Uterus (tissue), 4 donors: Measurements from ENCODE around the gene SPAG8. TPM values are rescaled to one million over a fixed set of nuclear protein-coding genes. Genes with fewer than 3 reads are reported as not detected.

Source experiments
- DNase-seq, 2 donors: peaks; one replicate each; pipeline ENCODE4 v3.0.0-alpha.2; 2019 to 2020
- H3K27ac ChIP-seq, 2 donors: fragments of 200-600 bp; sonication (generic); 1 replicate in 1 of 2; 2 replicates in 1 of 2; pipeline ENCODE4 v1.5.1; 2016 to 2018
- H3K27me3 ChIP-seq, 2 donors: fragments of 200-600 bp; sonication (generic); one replicate each; pipeline ENCODE4 v1.5.1; 2018 to 2019; ENCODE audit warnings: control low read depth in 1 of 2
- H3K36me3 ChIP-seq, 2 donors: fragments of 200-600 bp; sonication (generic); one replicate each; pipeline ENCODE4 v1.5.1; 2019; ENCODE audit warnings: control low read depth in 1 of 2
- H3K4me1 ChIP-seq, 2 donors: fragments of 200-600 bp; sonication (generic); one replicate each; pipeline ENCODE4 v1.5.1; 2018 to 2019; ENCODE audit warnings: control low read depth in 1 of 2
- H3K4me3 ChIP-seq, 2 donors: fragments of 200-600 bp; sonication (generic); 1 replicate in 1 of 2; 2 replicates in 1 of 2; pipeline ENCODE4 v1.5.1; 2018 to 2019; ENCODE audit warnings: mild to moderate bottlenecking in 1 of 2
- H3K9me3 ChIP-seq, 2 donors: fragments of 200-600 bp; sonication (generic); one replicate each; pipeline ENCODE4 v1.5.1; 2019; ENCODE audit warnings: control low read depth in 1 of 2
- POLR2A ChIP-seq, 2 donors: fragments of 450-650 bp; IDR thresholded peaks; one replicate each; pipeline ENCODE4 v1.6.1; 2016; ENCODE audit warnings: antibody characterized with exemption in 2 of 2, mild to moderate bottlenecking in 1 of 2, moderate library complexity in 1 of 2
- intact Hi-C: fragments of 100-400 bp; cut with DNase I; formaldehyde crosslinking; loops from one replicate; pipeline ENCODE4 v1.15.1; 2023; ENCODE audit warnings: low total_unique reads
- total RNA-seq, 4 donors: library from RNA; depleted of rRNA in 3 of 4; stranded (reverse); fragments of >200 nt in 3 of 4; gene quantifications; one replicate each; pipeline versions ENCODE4 v1.1.0 to v1.2.4, GENCODE V29; 2014 to 2023
- TF ChIP-seq, protein P1 (sequence below), 4 experiments: fragments of 200-600 bp in 2 of 4; fragments of 450-650 bp in 2 of 4; sonication (generic) in 2 of 4; IDR thresholded peaks; one replicate each; pipeline ENCODE4 v1.5.1; 2016 to 2019; ENCODE audit warnings: antibody characterized with exemption in 4 of 4, mild to moderate bottlenecking in 2 of 4, moderate library complexity in 1 of 4
- donor health status: DM: yes; HTN: yes; CAD: no.

SPAG8 gene
- total RNA-seq, 4 donors from 2014 or later = 0.26 to 6.0 (median 4.0) TPM; not detected in 1

DNA sequence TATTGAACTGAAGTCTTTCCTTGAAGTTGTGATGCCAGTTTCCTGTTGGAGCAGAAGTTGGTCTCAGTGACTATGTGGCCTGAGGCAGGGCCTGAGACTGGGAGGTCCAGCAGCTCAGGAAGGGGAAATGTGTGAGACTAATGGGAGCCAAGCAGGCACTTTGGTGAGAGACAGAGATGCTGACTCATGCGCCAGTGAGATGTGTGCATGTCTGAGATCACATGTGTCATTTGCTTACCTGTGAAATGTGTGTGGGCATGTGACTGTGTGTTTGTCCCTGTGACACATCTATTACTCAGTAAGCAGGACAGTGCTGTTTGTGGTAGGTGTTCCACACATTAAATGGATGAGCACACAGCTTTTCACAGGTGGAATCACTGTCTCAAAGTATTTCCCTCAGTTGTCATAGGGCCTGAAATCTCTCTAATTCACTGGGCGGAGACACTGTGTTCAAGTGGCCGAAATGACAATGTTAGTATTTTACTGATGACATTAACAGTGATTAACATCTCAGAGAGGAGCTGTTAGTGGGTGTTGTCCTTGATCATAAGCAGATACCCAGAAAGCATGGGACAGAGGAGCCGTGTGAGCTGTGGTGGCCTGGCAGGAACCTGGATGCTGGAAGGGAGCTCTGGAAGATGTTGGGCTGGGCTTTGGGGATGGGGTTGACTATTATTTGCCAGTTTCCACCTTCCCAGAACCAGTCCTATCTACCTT, 13.2 kb downstream of the SPAG8 start:
- H3K27me3 ChIP-seq = no peaks in the 10 kb centered on the region
- DNase-seq = no peak
- intact Hi-C loops = no loop called here
- H3K9me3 ChIP-seq = no peaks in the 10 kb centered on the region
- H3K36me3 ChIP-seq = no peaks in the 10 kb centered on the region
- peaks cover 0 to 5% of the 10 kb centered on the region in 2 donors for H3K4me1 ChIP-seq
- H3K27ac ChIP-seq = no peak overlapping the region
- H3K4me3 ChIP-seq = no peak overlapping the region
- TF ChIP-seq, protein P1, sequence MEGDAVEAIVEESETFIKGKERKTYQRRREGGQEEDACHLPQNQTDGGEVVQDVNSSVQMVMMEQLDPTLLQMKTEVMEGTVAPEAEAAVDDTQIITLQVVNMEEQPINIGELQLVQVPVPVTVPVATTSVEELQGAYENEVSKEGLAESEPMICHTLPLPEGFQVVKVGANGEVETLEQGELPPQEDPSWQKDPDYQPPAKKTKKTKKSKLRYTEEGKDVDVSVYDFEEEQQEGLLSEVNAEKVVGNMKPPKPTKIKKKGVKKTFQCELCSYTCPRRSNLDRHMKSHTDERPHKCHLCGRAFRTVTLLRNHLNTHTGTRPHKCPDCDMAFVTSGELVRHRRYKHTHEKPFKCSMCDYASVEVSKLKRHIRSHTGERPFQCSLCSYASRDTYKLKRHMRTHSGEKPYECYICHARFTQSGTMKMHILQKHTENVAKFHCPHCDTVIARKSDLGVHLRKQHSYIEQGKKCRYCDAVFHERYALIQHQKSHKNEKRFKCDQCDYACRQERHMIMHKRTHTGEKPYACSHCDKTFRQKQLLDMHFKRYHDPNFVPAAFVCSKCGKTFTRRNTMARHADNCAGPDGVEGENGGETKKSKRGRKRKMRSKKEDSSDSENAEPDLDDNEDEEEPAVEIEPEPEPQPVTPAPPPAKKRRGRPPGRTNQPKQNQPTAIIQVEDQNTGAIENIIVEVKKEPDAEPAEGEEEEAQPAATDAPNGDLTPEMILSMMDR (IDR thresholded peaks at IDR 0.05) = no peak
- no peak for TF ChIP-seq POLR2A (IDR thresholded peaks at IDR 0.05)

DNA sequence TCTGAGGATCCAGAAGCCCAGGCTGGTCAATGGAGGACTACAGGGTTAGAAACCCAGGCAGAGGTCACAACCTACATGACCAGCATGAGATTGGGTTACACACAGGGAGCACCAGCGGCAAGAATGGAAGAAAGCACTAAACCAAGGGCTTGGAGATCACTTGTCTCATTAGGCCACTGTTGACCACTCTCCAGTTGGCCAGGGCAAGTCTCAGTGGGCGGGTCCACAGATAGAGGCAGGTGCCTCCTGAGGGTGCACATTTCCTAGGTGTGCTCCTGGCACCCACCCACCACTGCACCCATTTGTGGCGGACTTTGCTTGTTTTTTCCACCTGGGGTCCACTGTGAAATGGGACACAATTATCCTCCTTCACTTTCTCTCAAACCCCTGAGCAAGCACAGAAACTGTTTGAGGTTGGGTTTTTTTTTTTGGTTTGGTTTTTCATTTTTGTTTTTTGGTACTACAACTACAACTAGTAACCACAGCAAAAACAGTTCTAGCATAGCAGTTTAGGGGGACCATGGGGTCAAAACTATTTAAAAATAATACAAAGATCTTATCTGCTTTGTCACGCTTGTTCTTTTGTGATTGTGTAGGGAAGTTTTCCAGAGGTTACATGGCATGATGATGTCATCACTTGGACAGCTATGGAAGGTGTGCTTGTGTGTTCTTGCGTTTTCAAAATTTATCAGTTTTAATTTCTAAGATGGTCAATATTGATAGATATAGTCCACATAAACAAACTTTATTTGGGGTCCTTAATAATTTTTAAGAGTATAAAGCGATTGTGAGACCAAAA, 14.6 kb downstream of the SPAG8 start:
- intact Hi-C loops = no loop called here

DNA sequence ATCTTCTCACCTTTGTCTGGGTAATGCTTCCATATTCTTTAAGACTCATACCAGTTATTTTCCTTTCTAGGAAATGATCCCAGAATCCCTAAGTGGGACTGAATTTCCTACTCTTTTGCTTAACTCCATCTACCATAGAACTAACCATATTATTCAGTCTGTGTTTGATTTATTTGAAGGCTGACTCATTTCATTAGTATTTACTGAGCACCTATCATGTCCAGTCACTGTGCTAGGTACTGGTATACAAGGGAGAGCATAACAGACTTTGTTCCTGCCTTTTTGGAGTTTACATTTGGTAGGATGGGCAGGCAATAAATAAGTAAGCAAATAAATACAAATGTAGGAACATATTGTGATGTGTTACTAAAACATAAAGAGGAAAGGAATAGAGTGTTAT, 16.4 kb downstream of the SPAG8 start:
- Histone ChIP-seq H3K27me3 (no peaks in the 10 kb centered on the region), H3K4me3 (no peak overlapping the region), H3K4me1 (peaks cover 12 to 22% of the 10 kb centered on the region in 2 donors), H3K36me3 (no peaks in the 10 kb centered on the region), H3K27ac (no peak overlapping the region), H3K9me3 (no peaks in the 10 kb centered on the region)
- TF ChIP-seq, protein P1 (IDR thresholded peaks at IDR 0.05) = no peak
- TF ChIP-seq POLR2A (IDR thresholded peaks at IDR 0.05) = no peak
- intact Hi-C loops = no loop called here
- DNase-seq = no peak

More for the DNA sequence above, 14.6 kb downstream of the SPAG8 start:
- no peak for DNase-seq
- Histone ChIP-seq H3K36me3 (no peaks in the 10 kb centered on the region), H3K4me3 (no peak overlapping the region), H3K27ac (no peak overlapping the region), H3K27me3 (no peaks in the 10 kb centered on the region), H3K9me3 (no peaks in the 10 kb centered on the region), H3K4me1 (peaks cover 11 to 12% of the 10 kb centered on the region in 2 donors)
- TF ChIP-seq, protein P1 (IDR thresholded peaks at IDR 0.05) = no peak
- TF ChIP-seq POLR2A (IDR thresholded peaks at IDR 0.05) = no peak

DNA sequence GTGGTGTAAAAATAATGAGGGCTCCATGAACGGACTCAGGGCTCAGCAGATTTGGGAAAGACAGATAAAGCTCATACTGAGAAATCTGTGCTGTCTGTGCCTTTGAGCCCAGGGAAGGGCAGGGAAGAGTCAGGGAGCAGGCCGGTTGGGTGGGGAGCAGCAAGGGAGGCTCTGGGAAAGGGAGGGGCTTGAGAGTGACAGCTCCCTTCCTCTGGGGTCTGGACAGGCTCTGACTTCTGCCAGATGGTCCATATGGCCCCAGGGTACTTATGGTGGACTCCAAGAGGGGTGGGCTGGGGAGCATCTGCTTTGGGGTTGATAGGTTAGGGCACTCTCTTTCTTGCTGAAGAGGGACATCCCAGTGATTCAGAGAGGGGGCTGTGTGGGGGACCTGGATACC, 18.6 kb downstream of the SPAG8 start:
- H3K9me3 ChIP-seq = no peaks in the 10 kb centered on the region

More for the DNA sequence above, 18.6 kb downstream of the SPAG8 start:
- Histone ChIP-seq H3K4me1 (peaks cover 12 to 22% of the 10 kb centered on the region in 2 donors), H3K4me3 (no peak overlapping the region), H3K27me3 (no peaks in the 10 kb centered on the region), H3K36me3 (no peaks in the 10 kb centered on the region), H3K27ac (peak overlapping the region; percentile 25 to 63)
- DNase-seq = no peak
- no peak for TF ChIP-seq POLR2A (IDR thresholded peaks at IDR 0.05)
- TF ChIP-seq, protein P1 (IDR thresholded peaks at IDR 0.05) = no peak
- intact Hi-C loops = loop anchor here (5.0 kb wide), 1 partner anchor 89 kb away; no protein-coding TSS in a partner anchor
